AG04449 (cell line): ENCODE results near the gene CDH15.
"Not testable (repeated sequence)": the region's sequence is repeated elsewhere in the genome, so short reads cannot be mapped to it uniquely, and the experiment has no call there.

Source experiments
- CTCF ChIA-PET: fragments of 350-600 bp; formaldehyde crosslinking; extraction: SDS; loops from one replicate; lab custom pipeline; 2021; ENCODE audit warnings: antibody characterized with exemption; lab: Yijun Ruan, JAX
- POLR2A ChIA-PET: fragments of 400-600, 350-600 bp; formaldehyde crosslinking; extraction: SDS; loops from one replicate; lab custom pipeline; 2020; ENCODE audit warnings: antibody characterized with exemption, inconsistent platforms; lab: Yijun Ruan, JAX
- DNase-seq: peaks from one replicate; pipeline ENCODE4 v3.0.0-alpha.2; 2010; ENCODE audit warnings: low read depth, low spot score
- H3K4me3 ChIP-seq: 2 replicates; pipeline ENCODE4 v1.5.1; 2011; ENCODE audit warnings: low read depth, mild to moderate bottlenecking, control low read depth, low read length
- TF ChIP-seq, protein P1 (sequence below): IDR thresholded peaks from one replicate; pipeline ENCODE4 v1.5.1; 2011; ENCODE audit warnings: mild to moderate bottlenecking, moderate library complexity, low read length, control low read depth, inconsistent platforms; ENCODE audit not compliant: insufficient read depth; ENCODE audit errors: missing control alignments

Gene CDH15

DNA sequence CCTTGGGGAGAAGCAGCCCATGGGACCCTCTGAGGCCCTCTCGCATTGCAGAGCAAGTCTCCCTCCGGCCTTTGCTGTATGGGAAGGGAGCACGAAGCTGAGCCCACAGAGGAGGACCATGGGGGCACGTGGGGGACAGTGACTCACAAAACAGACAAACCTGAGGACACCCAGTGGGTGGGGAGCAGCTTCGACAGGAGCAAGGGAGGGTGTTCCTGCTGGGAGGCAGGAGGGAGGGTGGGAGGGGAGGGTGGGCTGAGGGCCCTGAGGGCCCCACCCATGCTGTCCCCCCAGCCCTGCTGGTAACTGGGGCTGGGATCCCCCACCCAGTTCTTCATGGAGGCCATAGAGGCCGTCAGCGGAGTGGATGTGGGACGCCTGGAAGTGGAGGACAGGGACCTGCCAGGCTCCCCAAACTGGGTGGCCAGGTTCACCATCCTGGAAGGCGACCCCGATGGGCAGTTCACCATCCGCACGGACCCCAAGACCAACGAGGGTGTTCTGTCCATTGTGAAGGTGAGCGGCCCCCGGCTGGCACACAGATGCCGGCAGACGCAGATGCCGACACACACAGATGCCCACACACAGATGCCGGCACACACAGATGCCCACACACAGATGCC, 16.3 kb downstream of the CDH15 start:
- POLR2A ChIA-PET: no interaction called here
- TF ChIP-seq, protein P1, sequence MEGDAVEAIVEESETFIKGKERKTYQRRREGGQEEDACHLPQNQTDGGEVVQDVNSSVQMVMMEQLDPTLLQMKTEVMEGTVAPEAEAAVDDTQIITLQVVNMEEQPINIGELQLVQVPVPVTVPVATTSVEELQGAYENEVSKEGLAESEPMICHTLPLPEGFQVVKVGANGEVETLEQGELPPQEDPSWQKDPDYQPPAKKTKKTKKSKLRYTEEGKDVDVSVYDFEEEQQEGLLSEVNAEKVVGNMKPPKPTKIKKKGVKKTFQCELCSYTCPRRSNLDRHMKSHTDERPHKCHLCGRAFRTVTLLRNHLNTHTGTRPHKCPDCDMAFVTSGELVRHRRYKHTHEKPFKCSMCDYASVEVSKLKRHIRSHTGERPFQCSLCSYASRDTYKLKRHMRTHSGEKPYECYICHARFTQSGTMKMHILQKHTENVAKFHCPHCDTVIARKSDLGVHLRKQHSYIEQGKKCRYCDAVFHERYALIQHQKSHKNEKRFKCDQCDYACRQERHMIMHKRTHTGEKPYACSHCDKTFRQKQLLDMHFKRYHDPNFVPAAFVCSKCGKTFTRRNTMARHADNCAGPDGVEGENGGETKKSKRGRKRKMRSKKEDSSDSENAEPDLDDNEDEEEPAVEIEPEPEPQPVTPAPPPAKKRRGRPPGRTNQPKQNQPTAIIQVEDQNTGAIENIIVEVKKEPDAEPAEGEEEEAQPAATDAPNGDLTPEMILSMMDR: no peak
- no peak for DNase-seq
- CTCF ChIA-PET: no interaction called here
- H3K4me3 ChIP-seq: no peak overlapping the region

DNA sequence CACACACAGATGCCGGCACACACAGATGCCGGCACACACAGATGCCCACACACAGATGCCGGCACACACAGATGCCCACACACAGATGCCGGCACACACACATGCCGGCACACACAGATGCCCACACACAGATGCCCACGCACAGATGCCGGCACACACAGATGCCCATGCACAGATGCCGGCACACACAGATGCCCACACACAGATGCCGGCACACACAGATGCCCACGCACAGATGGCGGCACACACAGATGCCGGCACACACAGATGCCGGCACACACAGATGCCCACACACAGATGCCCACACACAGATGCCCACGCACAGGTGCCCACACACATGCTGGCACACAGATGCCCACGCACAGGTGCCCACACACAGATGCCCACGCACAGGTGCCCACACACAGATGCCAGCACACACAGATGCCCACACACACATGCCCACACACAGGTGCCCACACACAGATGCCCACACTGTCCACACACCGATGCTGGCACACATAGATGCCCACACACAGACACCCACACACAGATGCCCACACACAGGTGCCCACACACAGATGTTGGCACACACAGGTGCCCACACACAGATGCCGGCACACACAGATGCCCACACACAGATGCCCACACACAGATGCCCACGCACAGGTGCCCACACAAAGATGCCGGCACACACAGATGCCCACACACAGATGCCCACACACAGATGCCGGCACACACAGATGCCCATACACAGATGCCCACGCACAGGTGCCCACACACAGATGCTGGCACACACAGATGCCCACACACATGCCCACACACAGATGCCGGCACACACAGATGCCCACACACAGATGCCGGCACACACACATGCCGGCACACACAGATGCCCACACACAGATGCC, 17.2 kb downstream of the CDH15 start:
- CTCF ChIA-PET, POLR2A ChIA-PET, H3K4me3 ChIP-seq, DNase-seq: not testable (repeated sequence)

DNA sequence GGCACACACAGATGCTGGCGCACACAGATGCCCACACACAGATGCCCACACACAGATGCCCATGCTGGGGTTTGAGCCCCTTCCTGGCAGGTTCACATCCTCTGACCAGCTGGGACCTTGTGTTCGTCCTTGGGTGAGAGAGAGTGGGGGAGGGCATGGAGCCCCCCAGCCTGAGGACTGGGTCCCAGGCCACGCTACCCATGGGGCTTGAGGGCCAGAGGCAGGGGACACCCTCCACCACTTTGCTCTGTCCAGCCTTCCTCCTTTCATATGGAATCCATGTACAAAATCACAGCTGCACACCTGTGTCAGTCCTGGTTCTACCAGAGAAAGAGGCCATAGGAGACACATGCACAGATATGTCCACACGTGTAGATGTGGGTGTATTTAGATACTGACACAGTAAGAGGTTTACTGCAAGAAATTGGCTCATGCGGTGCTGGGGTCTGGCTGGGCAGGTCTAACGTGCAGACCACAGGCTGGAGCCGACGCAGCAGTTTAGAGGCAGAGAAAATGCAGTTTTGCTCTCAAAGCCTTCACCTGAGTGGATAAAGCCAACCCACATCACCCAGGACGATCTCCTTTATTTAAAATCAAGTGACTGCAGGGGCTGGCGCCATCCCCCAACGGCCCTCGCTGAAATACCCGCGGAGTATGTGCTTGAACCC, 17.9 kb downstream of the CDH15 start:
- ChIA-PET CTCF (no interaction called here), POLR2A (interaction anchor here (1.0 kb wide), 1 partner anchor 9 kb away, joined by 3 read pairs; no protein-coding TSS in a partner anchor)
- no peak overlapping the region for H3K4me3 ChIP-seq
- TF ChIP-seq, protein P1: no peak
- no peak for DNase-seq

DNA sequence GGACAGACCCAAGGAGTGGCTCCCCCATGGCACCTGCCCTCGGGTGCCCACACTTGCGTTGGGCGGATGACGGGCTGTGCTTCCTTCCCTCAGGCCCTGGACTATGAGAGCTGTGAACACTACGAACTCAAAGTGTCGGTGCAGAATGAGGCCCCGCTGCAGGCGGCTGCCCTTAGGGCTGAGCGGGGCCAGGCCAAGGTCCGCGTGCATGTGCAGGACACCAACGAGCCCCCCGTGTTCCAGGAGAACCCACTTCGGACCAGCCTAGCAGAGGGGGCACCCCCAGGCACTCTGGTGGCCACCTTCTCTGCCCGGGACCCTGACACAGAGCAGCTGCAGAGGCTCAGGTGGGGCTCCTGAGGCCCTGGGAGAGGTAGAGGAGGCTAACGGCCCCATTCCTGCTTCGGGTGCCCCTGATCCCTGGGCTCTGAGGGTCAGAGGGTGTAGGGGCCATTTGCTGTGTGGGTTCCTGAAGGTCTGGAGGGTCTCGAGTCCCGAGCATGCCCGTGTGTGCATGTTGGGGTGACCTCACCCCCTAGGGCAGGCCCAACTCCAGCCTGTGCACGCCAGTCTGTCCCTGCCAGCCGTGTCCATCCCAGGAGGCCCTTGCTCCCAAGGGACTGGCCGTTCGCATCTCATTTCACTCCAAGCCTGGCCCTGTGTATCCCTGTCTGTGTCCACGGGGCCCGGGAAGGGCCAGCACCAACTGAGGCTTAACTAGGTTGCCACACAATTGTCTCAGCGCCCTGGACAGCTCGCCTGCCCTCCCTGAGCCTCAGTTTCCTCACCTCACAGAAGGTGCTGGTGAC, 18.8 kb downstream of the CDH15 start:
- TF ChIP-seq, protein P1: no peak
- POLR2A ChIA-PET: interaction anchor here (1.0 kb wide), 1 partner anchor 10 kb away, joined by 3 read pairs; no protein-coding TSS in a partner anchor
- no peak for DNase-seq
- CTCF ChIA-PET: interaction anchor here (0.9 kb wide), 1 partner anchor 84 kb away, joined by 3 read pairs; no protein-coding TSS in a partner anchor
- H3K4me3 ChIP-seq: no peak overlapping the region

DNA sequence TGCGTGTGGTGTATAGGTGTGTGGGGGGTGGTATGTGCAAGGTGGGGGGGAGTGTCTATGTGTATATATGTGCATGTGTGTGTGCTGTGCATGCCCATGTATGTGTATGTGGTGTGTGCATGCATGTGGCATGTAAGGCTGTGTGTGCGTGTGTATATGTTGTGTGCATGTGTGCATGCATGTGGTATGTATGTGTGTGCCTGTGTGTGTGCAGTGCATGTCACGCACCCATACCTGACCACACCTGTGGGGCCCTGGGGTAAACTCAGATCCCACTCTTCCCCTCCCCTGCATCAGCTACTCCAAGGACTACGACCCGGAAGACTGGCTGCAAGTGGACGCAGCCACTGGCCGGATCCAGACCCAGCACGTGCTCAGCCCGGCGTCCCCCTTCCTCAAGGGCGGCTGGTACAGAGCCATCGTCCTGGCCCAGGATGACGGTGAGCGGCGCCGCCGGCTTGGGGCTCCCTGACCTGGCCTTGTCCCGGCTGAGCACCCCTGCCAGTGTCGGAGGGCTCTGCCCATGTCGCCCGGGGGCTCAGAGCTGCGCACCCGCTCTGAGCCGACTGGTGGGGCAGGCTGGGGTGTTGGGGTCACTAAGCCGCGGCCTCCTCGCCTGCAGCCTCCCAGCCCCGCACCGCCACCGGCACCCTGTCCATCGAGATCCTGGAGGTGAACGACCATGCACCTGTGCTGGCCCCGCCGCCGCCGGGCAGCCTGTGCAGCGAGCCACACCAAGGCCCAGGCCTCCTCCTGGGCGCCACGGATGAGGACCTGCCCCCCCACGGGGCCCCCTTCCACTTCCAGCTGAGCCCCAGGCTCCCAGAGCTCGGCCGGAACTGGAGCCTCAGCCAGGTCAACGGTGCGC, 19.7 kb downstream of the CDH15 start:
- DNase-seq: no peak
- TF ChIP-seq, protein P1: no peak
- CTCF ChIA-PET: interaction anchor here (0.9 kb wide), 1 partner anchor 85 kb away, joined by 3 read pairs; no protein-coding TSS in a partner anchor
- peak overlapping the region; percentile 69 for H3K4me3 ChIP-seq
- POLR2A ChIA-PET: no interaction called here
